Activated naive CD8-positive, alpha-beta T cell treated with anti-CD3 and anti-CD28 coated beads, Interleukin-2, amount 10 ng/mL, durations not matched to agents 7 days and 5 days (primary cell): ENCODE results near the gene WDFY4. TPM values are rescaled to one million over a fixed set of nuclear protein-coding genes. Genes with fewer than 3 reads are reported as not detected.

Experiments used
- ATAC-seq: fragments of 150-1000 bp; cut with Tn5 transposase; one replicate; pipeline ENCODE4 v1.10.0; 2021; ENCODE audit warnings: low read depth, moderate library complexity
- POLR2A ChIA-PET: fragments of 350-600 bp; sonication (Branson Sonifier 250); formaldehyde crosslinking; loops from one replicate; lab custom pipeline; 2021; ENCODE audit warnings: antibody characterized with exemption; lab: Charles Lee
- DNase-seq: peaks from one replicate; pipeline ENCODE4 v3.0.0; 2021
- H3K27ac Mint-ChIP-seq: one replicate; pipeline ENCODE4 v1.8.0; 2022; ENCODE audit warnings: mild to moderate bottlenecking, mixed read lengths
- H3K27me3 Mint-ChIP-seq: one replicate; pipeline ENCODE4 v1.8.0; 2022; ENCODE audit warnings: mild to moderate bottlenecking, moderate library complexity, mixed read lengths
- H3K36me3 Mint-ChIP-seq: one replicate; pipeline ENCODE4 v1.8.0; 2021; ENCODE audit warnings: mild to moderate bottlenecking, mixed read lengths
- H3K4me1 Mint-ChIP-seq: one replicate; pipeline ENCODE4 v1.8.0; 2021; ENCODE audit warnings: mixed read lengths
- H3K4me3 Mint-ChIP-seq: one replicate; pipeline ENCODE4 v1.8.0; 2022; ENCODE audit warnings: mild to moderate bottlenecking, moderate library complexity, mixed read lengths
- H3K9me3 Mint-ChIP-seq: one replicate; pipeline ENCODE4 v1.8.0; 2021; ENCODE audit warnings: mixed read lengths
- total RNA-seq, 2 experiments: library from RNA; stranded (reverse); gene quantifications; one replicate each; pipeline ENCODE4 v1.2.3, GENCODE V29; 2021

WDFY4 gene
- total RNA-seq, 2 experiments from 2014 or later: 1.5 to 2.4 TPM

DNA sequence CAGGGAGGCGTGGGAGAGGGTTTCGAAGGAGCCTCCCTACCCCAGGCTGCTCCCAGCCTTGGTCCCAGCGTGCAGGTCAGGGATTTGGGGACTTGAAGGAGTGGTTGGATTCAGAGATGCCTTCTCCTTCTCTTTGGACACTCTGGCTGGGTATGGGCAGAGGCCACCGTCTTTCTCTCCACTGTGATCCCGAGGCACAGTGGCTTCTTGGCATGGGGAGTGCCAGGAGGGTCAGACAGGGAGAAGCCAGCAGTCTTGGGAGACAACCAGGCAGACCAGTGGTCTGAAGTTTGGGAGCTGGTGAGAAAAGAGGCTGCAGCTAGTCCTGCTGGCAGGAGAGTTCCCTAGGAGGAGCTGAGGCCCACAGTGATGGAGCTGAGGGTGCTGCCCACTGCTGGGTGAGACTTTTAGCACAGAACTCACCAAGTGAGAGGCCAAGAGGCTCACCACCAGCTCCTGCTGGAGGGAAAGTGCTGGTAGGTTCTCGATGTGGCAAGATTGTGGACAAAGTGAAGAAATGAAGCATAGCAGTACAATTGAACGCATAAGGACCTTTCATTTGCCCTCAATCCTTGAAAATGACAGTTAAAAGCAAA, 35.2 kb upstream of the WDFY4 start:
- no peak for ATAC-seq
- H3K4me1 Mint-ChIP-seq: peaks cover 12% of the 10 kb centered on the region
- no peaks in the 10 kb centered on the region for H3K36me3 Mint-ChIP-seq
- no peak for DNase-seq
- POLR2A ChIA-PET: no interaction called here
- peaks cover 59% of the 10 kb centered on the region for H3K27me3 Mint-ChIP-seq
- H3K9me3 Mint-ChIP-seq: no peaks in the 10 kb centered on the region
- H3K4me3 Mint-ChIP-seq: no peak overlapping the region
- H3K27ac Mint-ChIP-seq: no peak overlapping the region

GRCh38 chr10:48651293-48651692, 33.4 kb upstream of the WDFY4 start:
- Mint-ChIP-seq H3K27ac (no peak overlapping the region), H3K27me3 (peaks cover 52% of the 10 kb centered on the region), H3K4me1 (peaks cover 12% of the 10 kb centered on the region), H3K9me3 (no peaks in the 10 kb centered on the region), H3K4me3 (no peak overlapping the region), H3K36me3 (no peaks in the 10 kb centered on the region)
- no peak for ATAC-seq
- no peak for DNase-seq
- POLR2A ChIA-PET: no interaction called here

DNA sequence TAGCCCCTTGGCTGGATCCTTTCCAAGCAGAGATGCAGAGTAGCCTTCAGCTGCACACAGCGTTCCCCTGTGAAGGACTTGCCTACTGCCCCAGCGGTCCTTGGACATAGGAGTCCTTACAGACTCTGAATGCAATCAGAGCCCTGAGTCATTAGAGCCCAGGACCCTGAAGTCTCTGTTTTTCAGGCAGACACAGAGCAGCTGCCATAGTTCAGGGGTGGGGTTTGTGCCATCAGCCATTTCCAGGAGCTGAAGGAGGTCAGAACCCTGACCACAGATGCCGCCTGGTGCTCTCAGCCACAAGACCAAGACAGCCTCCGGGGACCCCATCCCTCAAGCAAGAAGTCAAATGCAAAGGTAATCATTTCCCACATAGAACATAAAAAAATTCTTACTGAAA, 32.8 kb upstream of the WDFY4 start:
- DNase-seq (no peak), ATAC-seq (no peak)
- peaks cover 17% of the 10 kb centered on the region for H3K4me1 Mint-ChIP-seq
- no peak overlapping the region for H3K4me3 Mint-ChIP-seq
- H3K27me3 Mint-ChIP-seq: peaks cover 46% of the 10 kb centered on the region
- POLR2A ChIA-PET: no interaction called here
- no peak overlapping the region for H3K27ac Mint-ChIP-seq
- no peaks in the 10 kb centered on the region for H3K36me3 Mint-ChIP-seq
- H3K9me3 Mint-ChIP-seq: no peaks in the 10 kb centered on the region

GRCh38 chr10:48652344-48652743, 32.3 kb upstream of the WDFY4 start:
- H3K27ac Mint-ChIP-seq: no peak overlapping the region
- no peak for DNase-seq
- H3K4me3 Mint-ChIP-seq: no peak overlapping the region
- H3K36me3 Mint-ChIP-seq: no peaks in the 10 kb centered on the region
- POLR2A ChIA-PET: no interaction called here
- peaks cover 17% of the 10 kb centered on the region for H3K4me1 Mint-ChIP-seq
- H3K9me3 Mint-ChIP-seq: no peaks in the 10 kb centered on the region
- no peak for ATAC-seq
- peaks cover 43% of the 10 kb centered on the region for H3K27me3 Mint-ChIP-seq

GRCh38 chr10:48653347-48653746, 31.3 kb upstream of the WDFY4 start:
- Mint-ChIP-seq H3K9me3 (no peaks in the 10 kb centered on the region), H3K4me1 (peaks cover 17% of the 10 kb centered on the region), H3K36me3 (no peaks in the 10 kb centered on the region), H3K4me3 (no peak overlapping the region), H3K27me3 (peaks cover 49% of the 10 kb centered on the region), H3K27ac (no peak overlapping the region)
- POLR2A ChIA-PET: no interaction called here
- DNase-seq: no peak
- no peak for ATAC-seq

DNA sequence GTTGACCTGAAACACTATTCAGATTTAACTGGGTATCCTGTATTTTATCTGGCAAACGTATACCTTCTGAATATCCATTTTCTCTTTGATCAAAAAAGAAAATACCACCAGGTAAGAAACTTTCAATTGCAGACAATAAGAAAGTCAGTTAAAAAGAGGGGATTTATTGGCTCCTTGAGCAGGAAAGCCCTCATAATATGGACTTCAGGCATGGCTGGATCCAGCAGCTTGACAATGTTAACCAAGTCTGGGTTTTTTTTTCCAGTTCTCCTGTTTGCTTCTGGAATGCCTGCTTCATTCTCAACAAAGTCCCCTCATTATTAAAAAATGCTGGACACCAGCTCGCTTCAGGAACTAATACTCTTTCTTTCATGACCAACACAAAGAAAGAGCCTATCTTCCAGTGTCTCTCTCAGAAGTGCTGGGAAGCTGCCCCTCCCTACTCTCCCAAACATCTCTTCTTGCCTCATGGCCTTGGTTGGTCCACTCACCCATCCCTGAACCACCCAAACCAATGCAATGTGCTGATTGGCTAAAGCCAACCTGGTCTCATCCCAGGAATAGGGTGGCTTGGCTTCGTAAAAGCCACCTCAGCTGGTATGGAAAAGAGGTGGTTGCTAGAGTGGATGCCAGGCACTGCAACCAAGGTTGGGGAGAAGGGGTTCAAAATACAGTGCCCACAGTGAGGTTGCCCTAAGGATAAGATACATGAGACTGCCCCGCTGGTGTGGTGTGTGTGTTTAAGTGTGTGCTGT, 30.6 kb upstream of the WDFY4 start:
- H3K9me3 Mint-ChIP-seq: no peaks in the 10 kb centered on the region
- ATAC-seq: no peak
- no peak for DNase-seq
- H3K36me3 Mint-ChIP-seq: no peaks in the 10 kb centered on the region
- no peak overlapping the region for H3K27ac Mint-ChIP-seq
- POLR2A ChIA-PET: no interaction called here
- peaks cover 18% of the 10 kb centered on the region for H3K4me1 Mint-ChIP-seq
- no peak overlapping the region for H3K4me3 Mint-ChIP-seq
- peaks cover 47% of the 10 kb centered on the region for H3K27me3 Mint-ChIP-seq

DNA sequence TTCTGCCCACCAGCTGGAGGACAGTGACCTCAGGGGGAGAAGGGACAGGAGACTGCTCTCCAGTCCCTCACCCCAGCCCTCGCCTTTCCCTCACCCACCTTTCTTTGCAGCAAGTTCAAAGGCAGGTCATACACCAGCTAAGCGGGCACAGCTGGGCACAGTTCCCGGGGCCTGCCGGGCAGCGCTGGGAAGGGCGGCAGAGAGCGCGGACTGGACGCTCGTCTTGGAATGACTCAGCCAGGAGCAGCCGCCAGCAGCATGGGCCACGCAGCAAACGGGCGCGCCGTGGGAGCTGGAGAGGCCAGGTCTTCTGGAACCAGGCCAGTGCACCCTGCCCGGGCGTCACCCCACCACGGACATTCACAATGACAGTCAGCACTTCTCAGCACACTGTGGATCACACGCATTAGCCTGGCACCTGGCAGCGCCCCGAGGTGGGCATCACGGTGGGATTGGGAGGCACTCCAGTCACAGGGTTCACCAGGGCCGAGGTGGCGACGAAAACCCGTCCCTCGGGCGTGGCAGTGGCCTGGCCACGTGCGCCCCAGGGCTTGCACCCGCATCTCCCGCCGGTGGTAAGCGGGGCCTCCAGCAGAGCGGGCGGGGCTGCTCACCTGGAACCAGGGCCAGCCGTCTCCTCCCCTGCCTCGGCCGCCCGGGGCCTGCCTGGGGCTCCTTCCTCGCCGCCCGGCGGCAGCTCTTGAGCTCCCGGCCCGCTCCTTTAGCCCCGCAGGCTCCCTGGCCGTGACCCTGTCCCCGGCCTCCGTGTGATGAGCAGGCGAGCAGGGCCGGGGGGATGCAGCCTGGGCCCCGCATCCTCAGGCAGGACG, 29.0 kb upstream of the WDFY4 start:
- peaks cover 45% of the 10 kb centered on the region for H3K27me3 Mint-ChIP-seq
- no peak overlapping the region for H3K27ac Mint-ChIP-seq
- peak overlapping the region; percentile 4 for H3K4me3 Mint-ChIP-seq
- ATAC-seq (no peak), DNase-seq (no peak)
- POLR2A ChIA-PET: no interaction called here
- peaks cover 18% of the 10 kb centered on the region for H3K4me1 Mint-ChIP-seq
- H3K9me3 Mint-ChIP-seq: no peaks in the 10 kb centered on the region
- no peaks in the 10 kb centered on the region for H3K36me3 Mint-ChIP-seq

DNA sequence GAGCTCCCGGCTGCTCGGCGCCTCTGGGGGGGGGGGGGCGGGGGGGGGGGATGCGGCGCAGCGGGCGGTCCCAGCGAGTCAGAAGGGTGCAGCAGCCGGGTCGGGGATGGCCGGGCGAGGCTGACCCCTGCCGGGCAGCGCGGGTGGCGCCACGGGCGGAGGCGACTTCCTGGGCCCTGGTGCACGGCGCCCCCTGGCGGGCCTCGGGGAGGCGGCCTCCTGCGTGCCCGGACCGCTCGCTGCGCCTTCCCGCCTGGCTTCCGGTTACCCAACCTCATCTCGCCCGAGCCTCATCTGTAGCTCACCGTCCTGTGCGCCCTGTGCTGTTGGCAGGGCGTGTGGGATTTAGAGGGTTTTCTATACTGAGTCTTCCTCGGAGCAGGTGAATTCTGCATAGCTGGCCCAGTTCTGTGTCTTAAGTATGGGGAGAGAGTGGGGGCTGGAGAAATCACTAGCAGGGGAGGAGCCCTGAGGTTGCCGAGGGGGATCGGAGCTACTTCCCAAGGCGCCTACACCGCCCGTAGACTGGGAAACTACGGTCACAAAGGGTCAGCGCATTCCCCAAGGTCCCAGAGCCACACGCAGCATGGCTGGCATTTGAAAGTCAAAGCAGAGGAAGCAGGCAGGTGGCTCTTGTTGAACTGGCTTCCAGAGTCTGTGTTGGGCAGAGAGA, 28.3 kb upstream of the WDFY4 start:
- ATAC-seq: peak; percentile 98
- peaks cover 18% of the 10 kb centered on the region for H3K4me1 Mint-ChIP-seq
- H3K4me3 Mint-ChIP-seq: peak overlapping the region; percentile 84
- H3K27me3 Mint-ChIP-seq: peaks cover 40% of the 10 kb centered on the region
- H3K36me3 Mint-ChIP-seq: no peaks in the 10 kb centered on the region
- POLR2A ChIA-PET: interaction anchor here (0.6 kb wide), 1 partner anchor 103 kb away, joined by 3 read pairs; no protein-coding TSS in a partner anchor
- peak; percentile 98 for DNase-seq
- H3K27ac Mint-ChIP-seq: peak overlapping the region; percentile 74
- no peaks in the 10 kb centered on the region for H3K9me3 Mint-ChIP-seq

DNA sequence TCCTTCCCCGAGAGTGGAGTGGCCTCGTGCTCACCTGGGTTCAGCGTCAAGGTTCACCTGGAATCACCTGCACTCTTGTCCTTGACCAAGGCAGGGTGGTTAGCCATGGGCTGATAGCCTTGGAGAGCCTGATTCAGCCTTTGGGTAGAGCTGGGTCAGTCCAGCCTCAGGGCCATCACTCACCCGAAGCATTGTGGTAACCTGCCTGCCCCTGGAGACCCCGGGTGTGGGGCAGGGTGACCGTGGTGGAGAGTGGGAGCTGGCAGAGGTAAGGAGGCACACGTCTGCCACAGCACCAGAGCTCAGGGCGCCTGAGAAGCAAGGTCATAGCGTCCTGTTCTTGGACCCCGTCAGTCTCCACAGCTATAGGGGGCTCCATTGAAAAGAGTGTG, 27.8 kb upstream of the WDFY4 start:
- DNase-seq (no peak), ATAC-seq (no peak)
- H3K36me3 Mint-ChIP-seq: no peaks in the 10 kb centered on the region
- H3K27ac Mint-ChIP-seq: no peak overlapping the region
- peaks cover 35% of the 10 kb centered on the region for H3K27me3 Mint-ChIP-seq
- H3K4me3 Mint-ChIP-seq: no peak overlapping the region
- H3K4me1 Mint-ChIP-seq: peaks cover 15% of the 10 kb centered on the region
- H3K9me3 Mint-ChIP-seq: no peaks in the 10 kb centered on the region
- POLR2A ChIA-PET: interaction anchor here (0.6 kb wide), 1 partner anchor 104 kb away, joined by 3 read pairs; no protein-coding TSS in a partner anchor

DNA sequence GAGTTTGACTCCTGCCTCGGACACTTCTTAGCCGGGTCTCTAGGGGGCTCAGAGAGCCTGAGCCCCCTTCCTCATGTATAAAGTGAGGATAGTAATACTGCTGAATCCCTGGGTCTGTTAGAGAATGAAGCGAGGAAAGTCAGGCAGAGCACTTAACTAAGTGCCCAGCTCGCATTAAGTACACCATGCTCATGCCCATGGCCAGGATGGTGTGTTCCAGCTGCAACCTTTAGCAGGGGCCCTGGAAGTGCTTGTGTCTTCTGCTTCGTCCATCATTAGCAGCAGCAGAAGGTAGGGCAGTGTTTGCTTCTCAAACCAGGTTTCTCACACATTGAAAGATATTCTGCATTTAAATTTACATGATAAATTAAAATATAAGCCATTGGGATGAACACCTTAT, 27.3 kb upstream of the WDFY4 start:
- no peak overlapping the region for H3K27ac Mint-ChIP-seq
- ATAC-seq (no peak), DNase-seq (no peak)
- H3K4me3 Mint-ChIP-seq: peak overlapping the region; percentile 19
- POLR2A ChIA-PET: interaction anchor here (0.8 kb wide), 1 partner anchor 113 kb away, joined by 3 read pairs; no protein-coding TSS in a partner anchor
- no peaks in the 10 kb centered on the region for H3K36me3 Mint-ChIP-seq
- H3K4me1 Mint-ChIP-seq: peaks cover 10% of the 10 kb centered on the region
- H3K9me3 Mint-ChIP-seq: no peaks in the 10 kb centered on the region
- peaks cover 30% of the 10 kb centered on the region for H3K27me3 Mint-ChIP-seq

- peak; percentile 72 for DNase-seq
- Mint-ChIP-seq H3K4me1 (peaks cover 10% of the 10 kb centered on the region), H3K4me3 (no peak overlapping the region), H3K27me3 (peaks cover 25% of the 10 kb centered on the region), H3K27ac (no peak overlapping the region), H3K9me3 (no peaks in the 10 kb centered on the region), H3K36me3 (no peaks in the 10 kb centered on the region)
- POLR2A ChIA-PET: interaction anchor here (0.8 kb wide), 1 partner anchor 114 kb away, joined by 3 read pairs; no protein-coding TSS in a partner anchor
- ATAC-seq: no peak
These were observed 26.3 kb upstream of the WDFY4 start for GRCh38 chr10:48658243-48658974.

GRCh38 chr10:48658975-48659269, 25.8 kb upstream of the WDFY4 start:
- ATAC-seq: no peak
- Mint-ChIP-seq H3K36me3 (no peaks in the 10 kb centered on the region), H3K9me3 (no peaks in the 10 kb centered on the region), H3K27me3 (peaks cover 24% of the 10 kb centered on the region), H3K4me1 (peaks cover 10% of the 10 kb centered on the region), H3K27ac (no peak overlapping the region), H3K4me3 (no peak overlapping the region)
- POLR2A ChIA-PET: no interaction called here
- no peak for DNase-seq

GRCh38 chr10:48659790-48660189, 24.9 kb upstream of the WDFY4 start:
- peaks cover 2% of the 10 kb centered on the region for H3K9me3 Mint-ChIP-seq
- H3K27me3 Mint-ChIP-seq: peaks cover 16% of the 10 kb centered on the region
- POLR2A ChIA-PET: no interaction called here
- H3K4me3 Mint-ChIP-seq: no peak overlapping the region
- no peaks in the 10 kb centered on the region for H3K36me3 Mint-ChIP-seq
- H3K27ac Mint-ChIP-seq: no peak overlapping the region
- peaks cover 10% of the 10 kb centered on the region for H3K4me1 Mint-ChIP-seq
- DNase-seq (no peak), ATAC-seq (no peak)
